SK-N-SH (cell line): ENCODE results near the gene POLR3C. TPM values are rescaled to one million over a fixed set of nuclear protein-coding genes. Genes with fewer than 3 reads are reported as not detected.
A peak's percentile ranks its signal among the peaks of the same experiment; 100 is the strongest.

ENCODE experiments used
- CTCF ChIA-PET: fragments of 300-600, 350-600 bp; formaldehyde crosslinking; extraction: SDS; loops from one replicate; lab custom pipeline; 2021; lab: Yijun Ruan, JAX
- POLR2A ChIA-PET: fragments of 350-600 bp; sonication (Branson Sonifier 250); formaldehyde crosslinking; extraction: SDS; loops from one replicate; lab custom pipeline; 2020; ENCODE audit warnings: antibody characterized with exemption, inconsistent platforms; lab: Yijun Ruan, JAX
- DNase-seq: peaks from one replicate; pipeline ENCODE4 v3.0.0; 2012
- H2AFZ ChIP-seq: fragments of 200-600 bp; sonication (generic); 2 replicates; pipeline ENCODE4 v1.8.1; 2016; ENCODE audit warnings: antibody characterized with exemption, mild to moderate bottlenecking, low read depth
- H3F3A ChIP-seq: fragments of 200-600 bp; sonication (generic); replicated peaks from 2 replicates; pipeline ENCODE3; 2016; ENCODE audit warnings: antibody characterized with exemption, mild to moderate bottlenecking; ENCODE audit not compliant: insufficient read depth
- H3K27ac ChIP-seq, 2 experiments: fragments of 200-500 bp in 1 of 2; fragments of 200-600 bp in 1 of 2; sonication (Bioruptor generic) in 1 of 2; sonication (generic), shearing (Covaris generic) in 1 of 2; 2 replicates each; pipeline versions ENCODE4 v1.5.1 to v1.6.1; 2014 to 2016; ENCODE audit warnings: low read depth in 2 of 2, inconsistent platforms in 1 of 2, low read length in 1 of 2, mild to moderate bottlenecking in 1 of 2, mixed read lengths in 1 of 2
- H3K27me3 ChIP-seq: fragments of 200-600 bp; sonication (generic), shearing (Covaris generic); 2 replicates; pipeline ENCODE4 v1.6.1; 2016; ENCODE audit warnings: mixed run types; ENCODE audit not compliant: insufficient read depth
- H3K36me3 ChIP-seq, 2 experiments: fragments of 200-500 bp in 1 of 2; fragments of 200-600 bp in 1 of 2; sonication (Bioruptor generic) in 1 of 2; sonication (generic) in 1 of 2; replicated peaks in 1 of 2; 2 replicates each; pipeline versions ENCODE3 to v1.5.1; 2014 to 2016; ENCODE audit warnings: low read length in 1 of 2, mild to moderate bottlenecking in 1 of 2; ENCODE audit not compliant: insufficient read depth in 2 of 2, control insufficient read depth in 1 of 2
- H3K4me1 ChIP-seq, 2 experiments: fragments of 200-500 bp in 1 of 2; fragments of 200-600 bp in 1 of 2; sonication (Bioruptor generic) in 1 of 2; sonication (generic), shearing (Covaris generic) in 1 of 2; 2 replicates each; pipeline versions ENCODE4 v1.5.1 to v1.6.1; 2014 to 2016; ENCODE audit warnings: low read depth in 1 of 2, low read length in 1 of 2, mixed run types in 1 of 2; ENCODE audit not compliant: insufficient read depth in 2 of 2, control insufficient read depth in 1 of 2
- H3K4me2 ChIP-seq: fragments of 200-600 bp; sonication (generic), shearing (Covaris generic); 2 replicates; pipeline ENCODE4 v1.6.1; 2017; ENCODE audit warnings: mixed run types
- H3K4me3 ChIP-seq, 2 experiments: fragments of 200-500 bp in 1 of 2; fragments of 200-600 bp in 1 of 2; sonication (Bioruptor generic) in 1 of 2; sonication (generic), shearing (Covaris generic) in 1 of 2; 2 replicates each; pipeline versions ENCODE4 v1.5.1 to v1.8.1; 2014 to 2016; ENCODE audit warnings: low read depth in 2 of 2, inconsistent platforms in 1 of 2, low read length in 1 of 2, mild to moderate bottlenecking in 1 of 2, mixed read lengths in 1 of 2, moderate library complexity in 1 of 2
- H3K79me2 ChIP-seq: fragments of 200-600 bp; sonication (generic); 2 replicates; pipeline ENCODE4 v1.8.1; 2017; ENCODE audit warnings: mild to moderate bottlenecking; ENCODE audit not compliant: insufficient read depth
- H3K9ac ChIP-seq: fragments of 200-600 bp; sonication (generic); 2 replicates; pipeline ENCODE4 v1.6.1; 2017; ENCODE audit warnings: mixed run types
- H3K9me2 ChIP-seq: fragments of 200-600 bp; sonication (generic); 2 replicates; pipeline ENCODE4 v1.6.1; 2017; ENCODE audit warnings: mixed run types
- H3K9me3 ChIP-seq: fragments of 200-600 bp; sonication (generic); 2 replicates; pipeline ENCODE4 v1.6.1; 2017; ENCODE audit warnings: mixed run types, mild to moderate bottlenecking, moderate library complexity
- H4K20me1 ChIP-seq: fragments of 200-600 bp; sonication (generic); 2 replicates; pipeline ENCODE4 v1.6.1; 2017; ENCODE audit warnings: mild to moderate bottlenecking, mixed run types; ENCODE audit not compliant: insufficient read depth
- CHD2 ChIP-seq: fragments of 150-350 bp; IDR thresholded peaks from 2 replicates; pipeline ENCODE4 v1.6.1; 2018; ENCODE audit warnings: low read length; ENCODE audit not compliant: partially characterized antibody
- CTCF ChIP-seq: fragments of 200-600 bp; sonication (generic); IDR thresholded peaks from 2 replicates; pipeline ENCODE4 v1.6.1; 2017; ENCODE audit warnings: antibody characterized with exemption, mild to moderate bottlenecking, moderate library complexity
- FOXJ3 ChIP-seq: sonication (generic); formaldehyde crosslinking; IDR thresholded peaks from 2 replicates; pipeline ENCODE4 v1.5.1; 2020; ENCODE audit warnings: mild to moderate bottlenecking, missing genetic modification reagents
- GATA2 ChIP-seq: sonication (generic); formaldehyde crosslinking; IDR thresholded peaks from 2 replicates; pipeline ENCODE4 v1.5.0; 2020; ENCODE audit warnings: mild to moderate bottlenecking, missing genetic modification reagents
- IRF3 ChIP-seq: fragments of 150-350 bp; IDR thresholded peaks from 2 replicates; pipeline ENCODE4 v1.6.1; 2016; ENCODE audit warnings: mild to moderate bottlenecking, low read depth, low read length
- JUND ChIP-seq: IDR thresholded peaks from 2 replicates; pipeline ENCODE4 v1.4.0; 2012
- MXI1 ChIP-seq: IDR thresholded peaks from 2 replicates; pipeline ENCODE4 v1.6.1; 2012; ENCODE audit warnings: mild to moderate bottlenecking, low read depth, low read length, improper control_type of control experiment
- NRF1 ChIP-seq: IDR thresholded peaks from 2 replicates; pipeline ENCODE4 v1.6.1; 2012; ENCODE audit warnings: low read depth, mild to moderate bottlenecking, low read length
- POLR2AphosphoS5 ChIP-seq: IDR thresholded peaks from 2 replicates; pipeline ENCODE4 v1.6.1; 2012; ENCODE audit warnings: low read depth, low read length
- USF2 ChIP-seq: fragments of 150-350 bp; IDR thresholded peaks from 2 replicates; pipeline ENCODE4 v1.6.1; 2017; ENCODE audit warnings: antibody characterized with exemption, low read length, low read depth, borderline replicate concordance
- YY1 ChIP-seq: IDR thresholded peaks from 2 replicates; pipeline ENCODE4 v1.4.0; 2012; ENCODE audit warnings: low read depth, mild to moderate bottlenecking
- WGBS: methylation state at CpG from one replicate; pipeline ENCODE4 v1.1.6; 2017; ENCODE audit warnings: low lambda C conversion rate; 5-methylcytosine and 5-hydroxymethylcytosine counted together
- polyA plus RNA-seq, 3 experiments: library from polyadenylated mRNA; depleted of rRNA; stranded (reverse); fragments of >200 nt; gene quantifications; 2 replicates each; pipeline ENCODE4 v1.2.3, GENCODE V29; 2012

The POLR3C gene
- polyA plus RNA-seq, 1 of the 3 experiments (the other 2 are of a cell fraction) = 34.1 TPM

- no peak overlapping the region for H2AFZ ChIP-seq
- 84% methylated on average over 13 of the region's 15 CpGs for WGBS
- H3K9me2 ChIP-seq = no peaks in the 10 kb centered on the region
- H3K79me2 ChIP-seq = no peaks in the 10 kb centered on the region
- CTCF ChIA-PET = interaction anchor here (1.0 to 1.9 kb wide), 6 partner anchors 9 to 128 kb away, joined by 3 to 5 read pairs (median 4); partner anchors contain the start of genes ITGA10, PIAS3, POLR3C and RNF115
- no peaks in the 10 kb centered on the region for H4K20me1 ChIP-seq
- POLR2A ChIA-PET = interaction anchor here (0.6 to 2.0 kb wide), 2 partner anchors 10 to 19 kb away, joined by 3 to 9 read pairs; partner anchors contain the start of gene PIAS3
- DNase-seq = peak; percentile 55
- no peak overlapping the region for H3K4me2 ChIP-seq
- H3K9ac ChIP-seq = no peak overlapping the region
- peaks cover 48% of the 10 kb centered on the region in 2 experiments for H3K36me3 ChIP-seq
- H3K27ac ChIP-seq = peak overlapping the region; percentile 19 to 76; a peak in 2 of 4 replicates
- H3K9me3 ChIP-seq = no peaks in the 10 kb centered on the region
- peaks cover 3 to 14% of the 10 kb centered on the region in 2 experiments; a peak in 2 of 4 replicates for H3K4me1 ChIP-seq
- no peak overlapping the region for H3K4me3 ChIP-seq
- H3K27me3 ChIP-seq = no peaks in the 10 kb centered on the region
- H3F3A ChIP-seq = peaks cover 33% of the 10 kb centered on the region
- peak; percentile 63 for TF ChIP-seq CTCF
- TF ChIP-seq NRF1 = no peak
Observed at GRCh38 chr1:145849356-145850160, 25.6 kb downstream of the POLR3C start.

- Histone ChIP-seq H3K27ac (no peak overlapping the region), H3K36me3 (peaks cover 37 to 51% of the 10 kb centered on the region in 2 experiments), H3K9me2 (no peaks in the 10 kb centered on the region), H3K4me1 (peaks cover 8 to 9% of the 10 kb centered on the region in 2 experiments; a peak in 3 of 4 replicates), H3K27me3 (no peaks in the 10 kb centered on the region), H3K4me3 (no peak overlapping the region), H3K9ac (no peak overlapping the region), H2AFZ (no peak overlapping the region), H3F3A (peaks cover under 1% of the 10 kb centered on the region), H4K20me1 (no peaks in the 10 kb centered on the region; the same call in 1 of the 2 replicates), H3K79me2 (peaks cover 20% of the 10 kb centered on the region), H3K9me3 (no peaks in the 10 kb centered on the region), H3K4me2 (no peak overlapping the region)
- no peak for DNase-seq
- 86% methylated on average over 7 of the region's 7 CpGs for WGBS
- TF ChIP-seq YY1 (no peak), FOXJ3 (no peak), JUND (no peak), POLR2AphosphoS5 (no peak), GATA2 (CRISPR knock-in tag) (no peak), CHD2 (no peak), USF2 (no peak), IRF3 (no peak), MXI1 (no peak)
- ChIA-PET POLR2A (no interaction called here), CTCF (interaction anchor here (9.4 kb wide), 1 partner anchor 10 kb away, joined by 162 read pairs; the partner anchor contains the start of gene NUDT17)
Observed at GRCh38 chr1:145855426-145855948, 31.5 kb downstream of the POLR3C start.
